Suprapubic skin (tissue), 4 donors: ENCODE data around the gene PRKAG2. TPM values are rescaled to one million over a fixed set of nuclear protein-coding genes. Genes with fewer than 3 reads are reported as not detected.

Experiments used
- DNase-seq, 2 donors: peaks; one replicate each; pipeline ENCODE4 v3.0.0-alpha.2; 2019; ENCODE audit warnings: low spot score in 2 of 2
- H3K27ac ChIP-seq: fragments of 200-600 bp; sonication (generic); one replicate; pipeline ENCODE4 v1.5.1; 2019
- H3K27me3 ChIP-seq: fragments of 200-600 bp; sonication (generic); one replicate; pipeline ENCODE4 v1.5.1; 2019
- H3K36me3 ChIP-seq: fragments of 200-600 bp; sonication (generic); one replicate; pipeline ENCODE4 v1.5.1; 2019
- H3K4me1 ChIP-seq: fragments of 200-600 bp; sonication (generic); one replicate; pipeline ENCODE4 v1.5.1; 2019
- H3K4me3 ChIP-seq: fragments of 200-600 bp; sonication (generic); one replicate; pipeline ENCODE4 v1.5.1; 2019; ENCODE audit warnings: mild to moderate bottlenecking
- H3K9me3 ChIP-seq: fragments of 200-600 bp; sonication (generic); one replicate; pipeline ENCODE4 v1.5.1; 2019
- CTCF ChIP-seq, 2 donors: fragments of 200-600 bp in 1 of 2; fragments of 450-650 bp in 1 of 2; sonication (generic) in 1 of 2; IDR thresholded peaks; one replicate each; pipeline ENCODE4 v1.5.1; 2016 to 2019; ENCODE audit warnings: antibody characterized with exemption in 2 of 2, mild to moderate bottlenecking in 1 of 2, moderate library complexity in 1 of 2
- EP300 ChIP-seq: sonication (generic); formaldehyde crosslinking; IDR thresholded peaks from one replicate; pipeline ENCODE4 v1.6.1; 2017; ENCODE audit warnings: antibody characterized with exemption
- POLR2A ChIP-seq, 2 donors: fragments of 450-650 bp; IDR thresholded peaks; one replicate each; pipeline ENCODE4 v1.6.1; 2017; ENCODE audit warnings: antibody characterized with exemption in 2 of 2, mild to moderate bottlenecking in 2 of 2, moderate library complexity in 2 of 2
- POLR2AphosphoS5 ChIP-seq, 3 donors: sonication (generic); formaldehyde crosslinking; IDR thresholded peaks; one replicate each; pipeline ENCODE4 v1.6.1; 2017; ENCODE audit warnings: antibody characterized with exemption in 3 of 3
- WGBS: methylation state at CpG from one replicate; pipeline ENCODE4 v1.1.5; 2018; 5-methylcytosine and 5-hydroxymethylcytosine counted together
- total RNA-seq, 4 donors: library from RNA; depleted of rRNA; stranded (reverse); fragments of >200 nt; gene quantifications; one replicate each; pipeline ENCODE4 v1.1.0, GENCODE V29; 2016

The PRKAG2 gene
- 10 to 100 TPM; 16.5 to 40.0 (median 17.3) TPM for total RNA-seq

GRCh38 chr7:151876899-151877777 lies at the start of gene PRKAG2:
Gene PRKAG2 (minus strand): TSS chr7:151877115. CDS start chr7:151876620, 495 bp downstream.
- H3K36me3 ChIP-seq, result no peaks in the 10 kb centered on the region
- 0% methylated on average over 17 of the region's 95 CpGs for WGBS
- H3K27me3 ChIP-seq, result no peaks in the 10 kb centered on the region
- no peaks in the 10 kb centered on the region for H3K9me3 ChIP-seq
- peak within 1 kb of the TSS; percentile 96 for H3K4me3 ChIP-seq
- peak within 1 kb of the TSS; percentile 94 for H3K27ac ChIP-seq
- peaks cover 28% of the 10 kb centered on the region for H3K4me1 ChIP-seq
- TF ChIP-seq EP300 (no peak), POLR2AphosphoS5 (IDR thresholded peaks at IDR 0.05) (peak in 2 of 3 donors; percentile 25), POLR2A (IDR thresholded peaks at IDR 0.05) (peak in 1 of 2 donors; percentile 41), CTCF (IDR thresholded peaks at IDR 0.05) (no peak)
- DNase-seq, result peak; percentile 89 to 93

GRCh38 chr7:151926336-151926712 lies 49.4 kb upstream of the PRKAG2 start:
- Histone ChIP-seq H3K4me3 (no peak overlapping the region), H3K27ac (peak overlapping the region; percentile 69), H3K4me1 (peaks cover 21% of the 10 kb centered on the region), H3K36me3 (no peaks in the 10 kb centered on the region), H3K9me3 (no peaks in the 10 kb centered on the region), H3K27me3 (no peaks in the 10 kb centered on the region)
- DNase-seq, result no peak
- 92% methylated on average over 3 of the region's 5 CpGs for WGBS
- no peak for TF ChIP-seq EP300
- no peak for TF ChIP-seq POLR2AphosphoS5 (IDR thresholded peaks at IDR 0.05)
- TF ChIP-seq POLR2A (IDR thresholded peaks at IDR 0.05), result no peak
- TF ChIP-seq CTCF (IDR thresholded peaks at IDR 0.05), result no peak

- Histone ChIP-seq H3K36me3 (no peaks in the 10 kb centered on the region), H3K4me1 (peaks cover 21% of the 10 kb centered on the region), H3K27me3 (no peaks in the 10 kb centered on the region), H3K4me3 (no peak overlapping the region), H3K9me3 (no peaks in the 10 kb centered on the region), H3K27ac (peak overlapping the region; percentile 69)
- peak in 1 of 2 donors; percentile 77 for DNase-seq
- TF ChIP-seq POLR2AphosphoS5 (IDR thresholded peaks at IDR 0.05) (no peak), POLR2A (IDR thresholded peaks at IDR 0.05) (peak in 1 of 2 donors; percentile 20)
- WGBS, result 64% methylated on average over 22 of the region's 22 CpGs
These were observed 48.8 kb upstream of the PRKAG2 start for GRCh38 chr7:151925446-151926335.

GRCh38 chr7:151924508-151924907 lies 47.6 kb upstream of the PRKAG2 start:
- no peak for TF ChIP-seq POLR2AphosphoS5 (IDR thresholded peaks at IDR 0.05)
- no peak for TF ChIP-seq CTCF (IDR thresholded peaks at IDR 0.05)
- no peak for TF ChIP-seq EP300
- TF ChIP-seq POLR2A (IDR thresholded peaks at IDR 0.05), result no peak
- Histone ChIP-seq H3K27ac (peak overlapping the region; percentile 74), H3K27me3 (no peaks in the 10 kb centered on the region), H3K9me3 (no peaks in the 10 kb centered on the region), H3K4me3 (no peak overlapping the region), H3K36me3 (no peaks in the 10 kb centered on the region), H3K4me1 (peaks cover 21% of the 10 kb centered on the region)
- DNase-seq, result no peak
- WGBS, result 90% methylated on average over 8 of the region's 8 CpGs

GRCh38 chr7:151924001-151924400 lies 47.1 kb upstream of the PRKAG2 start:
- Histone ChIP-seq H3K36me3 (no peaks in the 10 kb centered on the region), H3K27ac (peak overlapping the region; percentile 74), H3K27me3 (no peaks in the 10 kb centered on the region), H3K4me3 (no peak overlapping the region), H3K4me1 (peaks cover 21% of the 10 kb centered on the region), H3K9me3 (no peaks in the 10 kb centered on the region)
- 91% methylated on average over 9 of the region's 9 CpGs for WGBS
- no peak for TF ChIP-seq POLR2A (IDR thresholded peaks at IDR 0.05)
- no peak for TF ChIP-seq EP300
- TF ChIP-seq CTCF (IDR thresholded peaks at IDR 0.05), result no peak
- TF ChIP-seq POLR2AphosphoS5 (IDR thresholded peaks at IDR 0.05), result no peak
- no peak for DNase-seq
